ENCODE measurements around the gene SEMA5B.

DNA sequence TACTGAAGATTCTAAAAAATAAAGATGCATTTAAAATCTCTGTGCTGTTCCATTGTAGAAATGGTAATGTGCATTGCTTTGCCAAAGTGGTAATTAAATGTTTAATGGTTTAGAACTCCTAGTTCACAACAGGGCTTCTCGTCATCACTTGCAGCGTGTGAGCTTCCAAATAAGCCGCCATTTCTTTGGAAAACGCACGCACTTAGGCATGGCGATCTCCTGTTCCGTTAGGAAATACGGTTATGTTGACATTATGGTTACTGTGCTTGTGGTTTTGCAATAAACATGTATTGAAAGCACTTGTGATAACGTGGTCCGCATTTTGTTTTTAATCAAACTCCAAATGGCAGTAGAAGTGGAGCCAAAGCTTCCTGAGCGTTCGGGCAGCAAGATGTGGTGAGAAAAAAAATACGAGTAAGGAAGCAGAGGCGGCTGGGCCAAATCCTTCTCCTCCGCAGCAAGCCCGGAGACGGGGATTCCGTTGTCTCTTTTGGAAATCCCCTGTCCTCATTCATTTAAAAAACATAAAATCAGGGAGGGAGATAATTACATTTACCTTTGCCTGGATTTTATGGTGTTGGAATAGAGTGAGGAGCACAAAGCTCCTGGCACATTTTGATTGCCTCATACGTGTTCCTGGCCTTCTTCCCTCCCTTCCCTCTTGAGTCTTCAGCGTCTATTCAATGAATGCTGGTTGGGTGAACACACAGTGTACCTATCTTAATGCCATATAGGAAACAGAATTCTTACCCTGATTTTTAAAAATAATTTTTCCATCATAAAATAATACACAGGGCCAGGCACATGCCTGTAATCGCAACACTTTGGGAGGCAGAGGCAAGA, 135.2 kb downstream of the SEMA5B start:
- no peak for TF ChIP-seq CEBPB (IDR thresholded peaks at IDR 0.05; ENCODE audit: low read depth, low read length)
- TF ChIP-seq CTCF (conservative IDR thresholded peaks at IDR 0.05; ENCODE audit: low read depth, low read length) = no peak
- no peak for TF ChIP-seq POLR2A (IDR thresholded peaks at IDR 0.05; ENCODE audit: low read depth, low read length)
- TF ChIP-seq RAD21 (IDR thresholded peaks at IDR 0.05; ENCODE audit: low read length) = no peak
- no peak for TF ChIP-seq CHD1 (IDR thresholded peaks at IDR 0.05; ENCODE audit: low read depth, low read length)
- no peak for TF ChIP-seq RFX5 (IDR thresholded peaks at IDR 0.05; ENCODE audit: low read depth, low read length)
- no peak for TF ChIP-seq FOS (IDR thresholded peaks at IDR 0.05; ENCODE audit: low read depth, low read length)
- TF ChIP-seq USF2 (IDR thresholded peaks at IDR 0.05; ENCODE audit: low read depth, low read length) = no peak
- no peak for TF ChIP-seq MXI1 (IDR thresholded peaks at IDR 0.05; ENCODE audit: borderline replicate concordance, low read depth, low read length)
- no peak for TF ChIP-seq MAFK (IDR thresholded peaks at IDR 0.05; ENCODE audit: low read depth, low read length)

Data from IMR-90 (cell line).